Measurements from ENCODE around the gene RPL7A.

The RPL7A gene

GRCh38 chr9:133378408-133378962 lies 30.5 kb downstream of the RPL7A start:
- TF ChIP-seq CTCF (IDR thresholded peaks at IDR 0.05; ENCODE audit: low read depth, low read length): no peak

GRCh38 chr9:133379153-133380086 lies 31.4 kb downstream of the RPL7A start:
- H3K4me3 ChIP-seq (ENCODE audit: low read depth, low read length): no peak overlapping the region
- no peak for TF ChIP-seq CTCF (IDR thresholded peaks at IDR 0.05; ENCODE audit: low read depth, low read length)

More at GRCh38 chr9:133378408-133378962, 30.5 kb downstream of the RPL7A start:
- H3K4me3 ChIP-seq (ENCODE audit: low read depth, low read length): no peak overlapping the region

- TF ChIP-seq CTCF (IDR thresholded peaks at IDR 0.05; ENCODE audit: low read depth, low read length): no peak
These were observed 32.7 kb downstream of the RPL7A start for GRCh38 chr9:133380734-133381133.

GRCh38 chr9:133382507-133383141 lies 34.6 kb downstream of the RPL7A start:
- no peak overlapping the region for H3K4me3 ChIP-seq (ENCODE audit: low read depth, low read length)
- TF ChIP-seq CTCF (IDR thresholded peaks at IDR 0.05; ENCODE audit: low read depth, low read length): no peak

More at GRCh38 chr9:133380734-133381133, 32.7 kb downstream of the RPL7A start:
- H3K4me3 ChIP-seq (ENCODE audit: low read depth, low read length): no peak overlapping the region

- H3K4me3 ChIP-seq (ENCODE audit: low read depth, low read length): no peak overlapping the region
- TF ChIP-seq CTCF (IDR thresholded peaks at IDR 0.05; ENCODE audit: low read depth, low read length): no peak
These were observed 35.4 kb downstream of the RPL7A start for GRCh38 chr9:133383438-133383837.

GRCh38 chr9:133384736-133385321 lies 36.8 kb downstream of the RPL7A start:
- TF ChIP-seq CTCF (IDR thresholded peaks at IDR 0.05; ENCODE audit: low read depth, low read length): no peak
- H3K4me3 ChIP-seq (ENCODE audit: low read depth, low read length): no peak overlapping the region
